HL-60 (cell line): ENCODE measurements around the gene ASTN2.

Experiments
- DNase-seq, 2 experiments: peaks; one replicate each; pipeline ENCODE4 v3.0.0-alpha.2; 2010 to 2020; ENCODE audit warnings: low read depth in 1 of 2, low spot score in 1 of 2
- H3K27ac ChIP-seq: fragments of 250-450 bp; sonication (Bioruptor Pico); replicated peaks from 2 replicates; pipeline ENCODE4 v1.5.1; 2020; ENCODE audit warnings: mild to moderate bottlenecking, moderate library complexity
- H3K27me3 ChIP-seq: fragments of 250-450 bp; sonication (Bioruptor Pico); 2 replicates; pipeline ENCODE4 v1.5.1; 2021; ENCODE audit warnings: mild to moderate bottlenecking, moderate library complexity; ENCODE audit not compliant: insufficient read depth, poor library complexity, severe bottlenecking
- H3K4me3 ChIP-seq: replicated peaks from 2 replicates; pipeline ENCODE4 v1.5.1; 2011; ENCODE audit warnings: mild to moderate bottlenecking, control low read depth, low read length; ENCODE audit not compliant: insufficient read depth
- GABPA ChIP-seq: IDR thresholded peaks from 2 replicates; pipeline ENCODE4 v1.6.1; 2012; ENCODE audit warnings: low read depth
- POLR2AphosphoS5 ChIP-seq: IDR thresholded peaks from 2 replicates; pipeline ENCODE4 v1.6.1; 2012; ENCODE audit warnings: low read depth
- SPI1 ChIP-seq: IDR thresholded peaks from 2 replicates; pipeline ENCODE4 v1.6.1; 2012; ENCODE audit warnings: low read depth, mild to moderate bottlenecking, borderline replicate concordance
- TF ChIP-seq, protein P1 (sequence below): IDR thresholded peaks from 2 replicates; pipeline ENCODE4 v1.6.1; 2012; ENCODE audit warnings: low read depth; ENCODE audit not compliant: insufficient replicate concordance
- TF ChIP-seq, protein P2 (sequence below): IDR thresholded peaks from one replicate; pipeline ENCODE4 v1.5.1; 2011; ENCODE audit warnings: low read length, control low read depth, inconsistent platforms; ENCODE audit not compliant: insufficient read depth

The ASTN2 gene

GRCh38 chr9:116524778-116525470 lies 889.9 kb downstream of the ASTN2 start:
- no peak for DNase-seq
- Histone ChIP-seq H3K4me3 (no peak overlapping the region), H3K27ac (no peak overlapping the region), H3K27me3 (no peaks in the 10 kb centered on the region)
- TF ChIP-seq, protein P1, sequence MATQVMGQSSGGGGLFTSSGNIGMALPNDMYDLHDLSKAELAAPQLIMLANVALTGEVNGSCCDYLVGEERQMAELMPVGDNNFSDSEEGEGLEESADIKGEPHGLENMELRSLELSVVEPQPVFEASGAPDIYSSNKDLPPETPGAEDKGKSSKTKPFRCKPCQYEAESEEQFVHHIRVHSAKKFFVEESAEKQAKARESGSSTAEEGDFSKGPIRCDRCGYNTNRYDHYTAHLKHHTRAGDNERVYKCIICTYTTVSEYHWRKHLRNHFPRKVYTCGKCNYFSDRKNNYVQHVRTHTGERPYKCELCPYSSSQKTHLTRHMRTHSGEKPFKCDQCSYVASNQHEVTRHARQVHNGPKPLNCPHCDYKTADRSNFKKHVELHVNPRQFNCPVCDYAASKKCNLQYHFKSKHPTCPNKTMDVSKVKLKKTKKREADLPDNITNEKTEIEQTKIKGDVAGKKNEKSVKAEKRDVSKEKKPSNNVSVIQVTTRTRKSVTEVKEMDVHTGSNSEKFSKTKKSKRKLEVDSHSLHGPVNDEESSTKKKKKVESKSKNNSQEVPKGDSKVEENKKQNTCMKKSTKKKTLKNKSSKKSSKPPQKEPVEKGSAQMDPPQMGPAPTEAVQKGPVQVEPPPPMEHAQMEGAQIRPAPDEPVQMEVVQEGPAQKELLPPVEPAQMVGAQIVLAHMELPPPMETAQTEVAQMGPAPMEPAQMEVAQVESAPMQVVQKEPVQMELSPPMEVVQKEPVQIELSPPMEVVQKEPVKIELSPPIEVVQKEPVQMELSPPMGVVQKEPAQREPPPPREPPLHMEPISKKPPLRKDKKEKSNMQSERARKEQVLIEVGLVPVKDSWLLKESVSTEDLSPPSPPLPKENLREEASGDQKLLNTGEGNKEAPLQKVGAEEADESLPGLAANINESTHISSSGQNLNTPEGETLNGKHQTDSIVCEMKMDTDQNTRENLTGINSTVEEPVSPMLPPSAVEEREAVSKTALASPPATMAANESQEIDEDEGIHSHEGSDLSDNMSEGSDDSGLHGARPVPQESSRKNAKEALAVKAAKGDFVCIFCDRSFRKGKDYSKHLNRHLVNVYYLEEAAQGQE = no peak
- TF ChIP-seq, protein P2, sequence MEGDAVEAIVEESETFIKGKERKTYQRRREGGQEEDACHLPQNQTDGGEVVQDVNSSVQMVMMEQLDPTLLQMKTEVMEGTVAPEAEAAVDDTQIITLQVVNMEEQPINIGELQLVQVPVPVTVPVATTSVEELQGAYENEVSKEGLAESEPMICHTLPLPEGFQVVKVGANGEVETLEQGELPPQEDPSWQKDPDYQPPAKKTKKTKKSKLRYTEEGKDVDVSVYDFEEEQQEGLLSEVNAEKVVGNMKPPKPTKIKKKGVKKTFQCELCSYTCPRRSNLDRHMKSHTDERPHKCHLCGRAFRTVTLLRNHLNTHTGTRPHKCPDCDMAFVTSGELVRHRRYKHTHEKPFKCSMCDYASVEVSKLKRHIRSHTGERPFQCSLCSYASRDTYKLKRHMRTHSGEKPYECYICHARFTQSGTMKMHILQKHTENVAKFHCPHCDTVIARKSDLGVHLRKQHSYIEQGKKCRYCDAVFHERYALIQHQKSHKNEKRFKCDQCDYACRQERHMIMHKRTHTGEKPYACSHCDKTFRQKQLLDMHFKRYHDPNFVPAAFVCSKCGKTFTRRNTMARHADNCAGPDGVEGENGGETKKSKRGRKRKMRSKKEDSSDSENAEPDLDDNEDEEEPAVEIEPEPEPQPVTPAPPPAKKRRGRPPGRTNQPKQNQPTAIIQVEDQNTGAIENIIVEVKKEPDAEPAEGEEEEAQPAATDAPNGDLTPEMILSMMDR = no peak
- TF ChIP-seq POLR2AphosphoS5 = no peak
- TF ChIP-seq GABPA = no peak
- no peak for TF ChIP-seq SPI1

DNA sequence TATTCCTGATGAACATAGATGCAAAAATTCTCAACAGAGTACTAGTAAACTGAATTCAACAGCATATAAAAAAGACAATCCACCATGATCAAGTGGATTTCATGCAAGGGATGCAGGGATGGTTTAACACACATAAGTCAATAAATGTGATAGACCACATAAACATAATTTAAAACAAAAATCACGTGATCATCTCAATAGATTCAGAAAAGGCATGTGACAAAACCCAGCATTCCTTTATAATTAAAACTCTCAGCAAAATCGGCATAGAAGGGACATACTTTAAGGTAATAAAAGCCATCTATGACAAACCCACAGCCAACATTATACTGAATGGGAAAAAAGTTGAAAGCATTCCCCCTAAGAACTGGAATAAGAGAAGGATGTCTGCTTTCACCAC lies 894.6 kb downstream of the ASTN2 start:
- TF ChIP-seq, protein P1 = no peak
- TF ChIP-seq, protein P2 = no peak
- TF ChIP-seq GABPA = no peak
- TF ChIP-seq POLR2AphosphoS5 = no peak
- TF ChIP-seq SPI1 = no peak
- no peak overlapping the region for H3K4me3 ChIP-seq
- H3K27me3 ChIP-seq = no peaks in the 10 kb centered on the region
- DNase-seq = no peak
- H3K27ac ChIP-seq = no peak overlapping the region

DNA sequence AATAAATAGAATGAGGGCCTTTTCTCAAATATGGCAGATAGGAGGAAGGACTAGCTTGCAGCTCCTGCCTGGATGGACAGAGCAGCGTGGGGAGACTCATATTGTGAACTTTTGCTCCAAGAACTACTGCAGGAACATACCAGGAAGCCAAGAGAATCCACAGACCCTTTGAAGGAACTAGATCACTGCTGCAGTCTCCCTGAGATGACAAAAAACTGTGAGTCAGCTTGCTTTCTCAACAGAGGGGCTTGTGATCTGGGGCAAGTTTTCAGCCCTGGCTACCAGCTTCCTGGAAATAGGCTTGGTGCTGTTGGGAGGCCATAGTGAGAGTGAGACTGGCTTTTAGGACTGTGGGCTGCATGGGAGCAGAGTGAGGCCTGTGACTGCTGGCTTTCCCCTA lies 898.4 kb downstream of the ASTN2 start:
- Histone ChIP-seq H3K4me3 (no peak overlapping the region), H3K27me3 (no peaks in the 10 kb centered on the region), H3K27ac (no peak overlapping the region)
- no peak for DNase-seq
- TF ChIP-seq SPI1 (no peak), GABPA (no peak), POLR2AphosphoS5 (no peak)
- TF ChIP-seq, protein P2 = no peak
- TF ChIP-seq, protein P1 = no peak
